ENCODE data around the gene HMOX2.

HMOX2 gene

GRCh38 chr16:4511441-4512082 lies 35.4 kb downstream of the HMOX2 start (continued):
- TF ChIP-seq TSHZ2 (CRISPR knock-in tag; IDR thresholded peaks at IDR 0.05) (no peak), PPARA (CRISPR knock-in tag; IDR thresholded peaks at IDR 0.05; ENCODE audit: borderline replicate concordance) (no peak), TOX (CRISPR knock-in tag; IDR thresholded peaks at IDR 0.05; ENCODE audit: borderline replicate concordance) (no peak), ESRRG (CRISPR knock-in tag; IDR thresholded peaks at IDR 0.05) (no peak), OSR1 (CRISPR knock-in tag; IDR thresholded peaks at IDR 0.05) (no peak), ZNF8 (CRISPR knock-in tag; IDR thresholded peaks at IDR 0.05) (no peak)

DNA sequence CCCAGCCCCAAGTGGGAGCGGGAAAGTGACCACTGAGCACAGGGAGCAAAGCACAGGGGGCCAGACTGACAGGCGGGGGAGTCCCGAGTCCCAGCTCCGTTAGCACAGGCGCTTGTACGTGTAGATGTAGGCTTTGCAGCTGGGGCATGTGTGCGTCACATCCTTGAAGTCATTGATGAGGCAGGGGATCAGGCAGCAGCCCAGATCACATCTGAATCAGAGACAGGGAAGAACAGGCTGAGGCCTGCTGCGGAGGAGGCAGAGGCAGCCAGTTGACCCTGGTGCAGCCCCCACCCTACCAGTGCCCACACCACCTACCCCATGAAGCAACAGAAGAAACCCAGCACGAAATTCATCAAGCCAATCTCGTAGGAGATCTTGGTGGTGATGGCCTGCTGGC lies 36.3 kb downstream of the HMOX2 start:
- ATAC-seq: no peak
- TF ChIP-seq ESRRG (CRISPR knock-in tag; IDR thresholded peaks at IDR 0.05): no peak
- TF ChIP-seq CSDC2 (CRISPR knock-in tag; IDR thresholded peaks at IDR 0.05): no peak
- TF ChIP-seq, protein P1, sequence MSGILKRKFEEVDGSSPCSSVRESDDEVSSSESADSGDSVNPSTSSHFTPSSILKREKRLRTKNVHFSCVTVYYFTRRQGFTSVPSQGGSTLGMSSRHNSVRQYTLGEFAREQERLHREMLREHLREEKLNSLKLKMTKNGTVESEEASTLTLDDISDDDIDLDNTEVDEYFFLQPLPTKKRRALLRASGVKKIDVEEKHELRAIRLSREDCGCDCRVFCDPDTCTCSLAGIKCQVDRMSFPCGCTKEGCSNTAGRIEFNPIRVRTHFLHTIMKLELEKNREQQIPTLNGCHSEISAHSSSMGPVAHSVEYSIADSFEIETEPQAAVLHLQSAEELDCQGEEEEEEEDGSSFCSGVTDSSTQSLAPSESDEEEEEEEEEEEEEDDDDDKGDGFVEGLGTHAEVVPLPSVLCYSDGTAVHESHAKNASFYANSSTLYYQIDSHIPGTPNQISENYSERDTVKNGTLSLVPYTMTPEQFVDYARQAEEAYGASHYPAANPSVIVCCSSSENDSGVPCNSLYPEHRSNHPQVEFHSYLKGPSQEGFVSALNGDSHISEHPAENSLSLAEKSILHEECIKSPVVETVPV (CRISPR knock-in tag; IDR thresholded peaks at IDR 0.05): no peak
- no peak for TF ChIP-seq ZNF8 (CRISPR knock-in tag; IDR thresholded peaks at IDR 0.05)
- TF ChIP-seq ZNF565 (CRISPR knock-in tag; conservative IDR thresholded peaks at IDR 0.05; ENCODE audit: low read depth): no peak
- TF ChIP-seq TSHZ2 (CRISPR knock-in tag; IDR thresholded peaks at IDR 0.05): no peak

DNA sequence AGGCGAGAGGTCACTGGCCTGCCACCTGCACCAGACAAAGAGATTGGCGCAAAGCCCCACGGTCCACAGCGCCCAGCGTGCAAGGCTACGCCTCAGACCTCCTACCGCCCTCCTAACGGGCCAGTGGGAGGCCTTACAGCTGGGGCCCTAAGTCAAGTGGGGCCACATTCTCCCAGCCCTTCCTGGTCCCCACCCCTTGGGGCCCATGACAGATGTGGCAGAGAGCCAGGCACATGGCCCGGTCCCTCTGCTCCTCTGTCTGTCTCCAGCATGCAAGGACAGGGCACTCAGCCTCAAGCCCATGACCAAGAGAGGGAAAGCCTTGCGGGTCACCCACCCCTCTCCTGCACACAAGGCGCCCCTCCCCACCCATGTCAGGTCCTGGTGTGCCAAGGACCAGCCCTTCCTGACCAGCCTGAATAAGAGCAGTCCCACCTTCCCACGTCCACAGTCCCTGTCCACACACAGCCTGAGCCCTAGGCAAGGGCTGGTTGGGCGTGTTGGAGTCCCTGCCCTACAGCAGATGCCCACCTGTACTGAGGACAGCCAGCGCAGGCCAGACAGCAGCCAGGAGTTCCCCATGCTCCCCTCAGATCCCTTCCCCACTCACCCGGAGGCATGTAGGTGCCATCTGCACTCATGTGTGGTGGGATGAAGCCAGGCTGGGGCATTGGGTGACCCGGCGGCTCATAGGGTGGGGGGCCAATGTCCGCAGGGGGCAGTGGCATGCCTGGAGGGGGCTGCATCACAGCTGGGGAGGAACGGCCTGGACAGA lies 37.1 kb downstream of the HMOX2 start:
- no peak for ATAC-seq
- TF ChIP-seq ZFP30 (CRISPR knock-in tag; IDR thresholded peaks at IDR 0.05) (no peak), CREB5 (CRISPR knock-in tag; IDR thresholded peaks at IDR 0.05; ENCODE audit: low read depth) (no peak), ESRRG (CRISPR knock-in tag; IDR thresholded peaks at IDR 0.05) (no peak), ZNF565 (CRISPR knock-in tag; conservative IDR thresholded peaks at IDR 0.05; ENCODE audit: low read depth) (no peak), TCF4 (CRISPR knock-in tag; IDR thresholded peaks at IDR 0.05; ENCODE audit: borderline replicate concordance) (no peak), TOX (CRISPR knock-in tag; IDR thresholded peaks at IDR 0.05; ENCODE audit: borderline replicate concordance) (no peak)
- TF ChIP-seq, protein P1 (CRISPR knock-in tag; IDR thresholded peaks at IDR 0.05): no peak

- no peak for ATAC-seq
- TF ChIP-seq PPARA (CRISPR knock-in tag; IDR thresholded peaks at IDR 0.05; ENCODE audit: borderline replicate concordance) (no peak), BACH2 (CRISPR knock-in tag; IDR thresholded peaks at IDR 0.05; ENCODE audit: borderline replicate concordance) (no peak), RARB (CRISPR knock-in tag; IDR thresholded peaks at IDR 0.05) (no peak)
Observed at GRCh38 chr16:4513881-4514280, 37.7 kb downstream of the HMOX2 start.

Data from SK-N-SH treated with all-trans-retinoic acid at 6 μM for 48 hours (cell line).